Hepatocyte (in vitro differentiated cells): ENCODE measurements around the gene TMED6.

Experiments
- EZH2 ChIP-seq: fragments of 200-600 bp; sonication (generic); IDR thresholded peaks from 2 replicates; pipeline ENCODE4 v1.6.1; 2016; ENCODE audit warnings: antibody characterized with exemption, mild to moderate bottlenecking, borderline replicate concordance
- EZH2phosphoT487 ChIP-seq: fragments of 200-600 bp; sonication (generic); IDR thresholded peaks from one replicate; pipeline ENCODE4 v1.6.1; 2018; ENCODE audit warnings: antibody characterized with exemption, mild to moderate bottlenecking, low read depth, moderate library complexity; ENCODE audit not compliant: unreplicated experiment, severe bottlenecking
- TF ChIP-seq, protein P1 (sequence below): fragments of 200-600 bp; sonication (generic); IDR thresholded peaks from 2 replicates; pipeline ENCODE4 v1.5.1; 2016; ENCODE audit warnings: antibody characterized with exemption, mild to moderate bottlenecking; ENCODE audit not compliant: poor library complexity

DNA sequence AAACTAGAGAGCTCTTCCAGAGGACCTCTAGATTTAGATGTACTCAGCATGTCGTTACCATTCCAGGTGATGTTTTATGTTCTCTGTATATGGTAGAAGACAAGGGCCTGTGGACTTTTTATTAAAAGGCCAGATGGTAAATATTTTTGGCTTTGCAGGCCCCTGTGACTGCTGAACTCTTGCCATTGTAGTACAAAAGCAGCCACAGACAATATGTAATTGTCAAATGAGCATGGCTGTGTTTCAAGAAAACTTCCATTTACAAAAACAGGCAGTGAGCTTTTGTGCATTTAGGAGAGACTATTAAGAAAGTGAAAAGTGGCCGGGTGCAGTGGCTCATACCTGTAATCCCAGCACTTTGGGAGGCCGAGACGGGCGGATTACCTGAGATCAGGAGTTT, 7.4 kb downstream of the TMED6 start:
- TF ChIP-seq EZH2 (no peak), EZH2phosphoT487 (no peak)
- TF ChIP-seq, protein P1, sequence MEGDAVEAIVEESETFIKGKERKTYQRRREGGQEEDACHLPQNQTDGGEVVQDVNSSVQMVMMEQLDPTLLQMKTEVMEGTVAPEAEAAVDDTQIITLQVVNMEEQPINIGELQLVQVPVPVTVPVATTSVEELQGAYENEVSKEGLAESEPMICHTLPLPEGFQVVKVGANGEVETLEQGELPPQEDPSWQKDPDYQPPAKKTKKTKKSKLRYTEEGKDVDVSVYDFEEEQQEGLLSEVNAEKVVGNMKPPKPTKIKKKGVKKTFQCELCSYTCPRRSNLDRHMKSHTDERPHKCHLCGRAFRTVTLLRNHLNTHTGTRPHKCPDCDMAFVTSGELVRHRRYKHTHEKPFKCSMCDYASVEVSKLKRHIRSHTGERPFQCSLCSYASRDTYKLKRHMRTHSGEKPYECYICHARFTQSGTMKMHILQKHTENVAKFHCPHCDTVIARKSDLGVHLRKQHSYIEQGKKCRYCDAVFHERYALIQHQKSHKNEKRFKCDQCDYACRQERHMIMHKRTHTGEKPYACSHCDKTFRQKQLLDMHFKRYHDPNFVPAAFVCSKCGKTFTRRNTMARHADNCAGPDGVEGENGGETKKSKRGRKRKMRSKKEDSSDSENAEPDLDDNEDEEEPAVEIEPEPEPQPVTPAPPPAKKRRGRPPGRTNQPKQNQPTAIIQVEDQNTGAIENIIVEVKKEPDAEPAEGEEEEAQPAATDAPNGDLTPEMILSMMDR, result no peak
